HG03097 (cell line): ENCODE data around the gene SFPQ.

ENCODE experiments used
- ATAC-seq: cut with Tn5 transposase; IDR thresholded peaks from one replicate; pipeline ENCODE4 v1.9.1; 2021; ENCODE audit not compliant: unreplicated experiment, low FRiP score

The SFPQ gene

DNA sequence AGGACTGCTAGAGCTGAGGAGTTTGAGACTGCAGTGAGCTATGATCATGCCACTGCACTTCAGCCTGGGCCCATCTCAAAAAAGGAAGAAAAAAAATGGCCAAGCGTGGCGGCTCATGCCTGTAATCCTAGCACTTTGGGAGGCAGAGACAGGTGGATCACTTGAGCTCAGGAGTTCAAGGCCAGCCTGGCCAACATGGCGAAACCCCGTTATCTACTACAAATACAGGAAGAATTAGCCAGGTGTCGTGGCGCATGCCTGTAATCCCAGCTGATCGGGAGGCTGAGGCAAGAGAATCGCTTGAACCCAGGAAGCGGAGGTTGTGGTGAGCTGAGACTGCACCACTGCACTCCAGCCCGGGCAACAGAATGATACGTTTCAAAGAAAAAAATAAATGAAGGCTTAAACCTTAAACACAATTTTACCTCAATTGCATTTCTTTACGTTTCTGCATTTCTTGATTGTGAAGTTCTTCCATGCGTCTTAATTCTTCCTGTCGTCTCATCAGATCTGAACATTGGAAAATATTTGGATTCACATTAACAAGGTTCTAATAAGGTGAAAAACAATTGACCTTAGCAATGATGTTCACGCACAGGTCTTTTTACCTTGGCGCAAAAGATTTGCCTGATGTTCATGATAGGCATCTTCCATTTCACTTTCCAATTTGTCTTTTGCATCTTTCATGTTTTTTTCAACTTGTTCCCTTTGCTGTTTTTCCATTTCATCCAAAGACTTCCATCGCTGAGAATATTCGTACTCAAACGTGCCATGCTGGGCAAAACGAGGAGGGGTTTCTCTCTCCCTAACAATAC is 4.2 kb downstream of the SFPQ start:
- ATAC-seq, result no peak

- ATAC-seq, result no peak
Observed at GRCh38 chr1:35187816-35188342, 5.1 kb downstream of the SFPQ start.

GRCh38 chr1:35186239-35186638 is 6.7 kb downstream of the SFPQ start:
- ATAC-seq, result no peak

DNA sequence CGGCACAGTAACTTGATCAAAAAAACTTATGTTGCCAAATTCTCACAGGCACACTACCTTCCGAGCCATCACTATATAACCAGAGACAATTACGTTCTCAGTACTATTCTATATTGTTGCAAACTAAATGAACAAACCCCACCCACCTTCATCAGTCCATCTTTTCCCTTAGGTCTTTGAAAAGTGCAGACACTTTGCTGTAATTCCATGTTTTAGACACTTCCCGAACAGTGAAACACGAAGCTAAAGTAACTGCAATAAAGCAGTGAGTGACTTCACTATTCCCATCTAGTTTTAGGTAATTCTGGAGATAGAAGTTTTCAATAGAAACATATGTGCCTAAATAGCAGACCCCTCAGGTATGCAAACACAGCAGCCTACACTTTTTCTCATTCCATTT is 7.7 kb downstream of the SFPQ start:
- no peak for ATAC-seq

- ATAC-seq, result no peak
Observed at GRCh38 chr1:35184495-35185199, 8.3 kb downstream of the SFPQ start.

DNA sequence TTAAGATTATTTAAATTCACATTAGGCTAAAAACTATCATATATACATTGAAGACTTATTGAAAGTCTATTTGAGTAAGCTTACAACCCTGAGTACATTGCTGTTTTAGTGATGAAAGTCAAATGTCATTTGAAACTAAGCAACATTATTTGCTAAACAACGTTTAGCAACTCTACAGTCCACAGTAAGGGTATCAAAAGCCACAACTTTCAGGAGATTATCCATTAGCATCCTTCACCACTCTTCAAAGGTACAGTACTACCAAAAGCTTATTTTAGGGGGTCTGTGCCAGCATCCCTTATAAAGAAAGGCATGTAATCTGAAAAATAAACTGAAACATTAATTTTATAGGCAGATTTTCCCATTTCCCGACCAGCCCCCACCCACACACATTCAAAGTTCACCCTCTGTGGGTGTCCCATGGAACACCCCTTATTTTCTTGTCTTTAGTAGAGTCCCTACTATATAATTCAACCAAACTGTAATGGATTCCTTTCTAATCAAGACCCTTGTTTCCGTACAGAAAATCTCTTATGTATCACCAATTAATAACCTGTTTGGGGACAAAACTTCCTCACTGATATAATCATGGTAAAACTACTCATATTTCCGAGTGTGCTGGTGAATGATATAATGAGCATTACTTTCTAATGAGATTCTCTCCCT is 11.0 kb downstream of the SFPQ start:
- no peak for ATAC-seq

DNA sequence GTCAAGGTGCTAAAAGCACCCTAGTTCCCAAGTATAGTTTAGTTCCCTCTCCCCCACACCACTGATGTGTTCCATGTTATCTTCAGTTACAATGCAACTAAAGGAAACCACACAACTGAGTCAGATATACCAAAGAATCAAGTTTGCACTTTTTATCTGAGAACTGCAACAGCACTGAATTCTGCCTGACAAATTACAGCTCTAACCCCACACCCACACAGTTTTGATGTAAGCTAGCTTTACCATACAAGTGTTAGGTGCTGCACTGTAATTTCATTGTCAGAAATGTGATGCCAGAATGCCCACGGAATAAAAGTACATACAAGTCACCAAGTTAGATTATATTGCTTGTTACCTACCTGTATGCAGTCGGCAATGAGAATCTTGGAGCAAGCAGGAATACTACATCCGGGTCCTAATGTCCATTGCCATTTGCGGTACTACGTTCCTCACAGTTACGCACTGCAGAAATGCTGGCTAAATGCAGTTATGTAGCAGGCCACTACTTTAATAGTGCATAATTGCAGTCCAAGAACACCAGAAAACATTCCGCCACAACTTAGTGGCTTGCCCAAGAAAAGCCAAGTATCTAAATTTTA is 12.1 kb downstream of the SFPQ start:
- no peak for ATAC-seq

GRCh38 chr1:35179908-35180307 is 13.0 kb downstream of the SFPQ start:
- ATAC-seq, result no peak

- ATAC-seq, result no peak
Observed at GRCh38 chr1:35178874-35179380, 14.0 kb downstream of the SFPQ start.

GRCh38 chr1:35178295-35178695 is 14.7 kb downstream of the SFPQ start:
- ATAC-seq, result no peak

DNA sequence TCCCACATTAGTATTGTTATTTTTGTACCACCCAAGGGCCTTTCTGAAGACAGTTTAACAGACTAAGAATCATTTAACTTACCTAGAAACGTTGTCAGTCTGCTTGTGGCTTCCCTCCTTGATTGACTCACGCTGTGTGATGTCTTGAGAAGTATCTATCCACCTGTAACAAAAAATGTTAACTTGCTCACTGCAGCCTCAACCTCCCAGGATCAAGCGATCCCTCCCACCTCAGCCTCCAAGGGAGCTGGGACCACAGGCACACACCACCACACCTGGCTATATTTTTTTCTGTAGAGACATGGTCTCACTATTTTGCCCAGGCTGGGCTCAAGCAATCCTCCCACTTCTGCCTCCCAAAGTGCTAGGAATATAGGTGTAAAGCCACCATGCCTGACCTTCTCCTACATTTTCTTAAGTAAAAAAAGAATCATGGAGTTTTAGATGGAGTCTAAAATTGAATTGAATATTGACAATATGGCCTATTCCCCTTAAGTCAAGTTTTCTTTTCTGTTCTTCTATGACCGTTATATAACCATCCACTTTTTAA is 15.6 kb downstream of the SFPQ start:
- ATAC-seq, result no peak

- no peak for ATAC-seq
Observed at GRCh38 chr1:35175602-35176001, 17.3 kb downstream of the SFPQ start.

- no peak for ATAC-seq
Observed at GRCh38 chr1:35175098-35175576, 17.8 kb downstream of the SFPQ start.

- no peak for ATAC-seq
Observed at GRCh38 chr1:35173909-35174540, 18.9 kb downstream of the SFPQ start.

- ATAC-seq, result no peak
Observed at GRCh38 chr1:35173491-35173890, 19.5 kb downstream of the SFPQ start.

GRCh38 chr1:35172022-35172421 is 20.9 kb downstream of the SFPQ start:
- no peak for ATAC-seq

GRCh38 chr1:35171579-35171978 is 21.4 kb downstream of the SFPQ start:
- ATAC-seq, result no peak

- no peak for ATAC-seq
Observed at GRCh38 chr1:35164893-35165292, 28.1 kb downstream of the SFPQ start.

DNA sequence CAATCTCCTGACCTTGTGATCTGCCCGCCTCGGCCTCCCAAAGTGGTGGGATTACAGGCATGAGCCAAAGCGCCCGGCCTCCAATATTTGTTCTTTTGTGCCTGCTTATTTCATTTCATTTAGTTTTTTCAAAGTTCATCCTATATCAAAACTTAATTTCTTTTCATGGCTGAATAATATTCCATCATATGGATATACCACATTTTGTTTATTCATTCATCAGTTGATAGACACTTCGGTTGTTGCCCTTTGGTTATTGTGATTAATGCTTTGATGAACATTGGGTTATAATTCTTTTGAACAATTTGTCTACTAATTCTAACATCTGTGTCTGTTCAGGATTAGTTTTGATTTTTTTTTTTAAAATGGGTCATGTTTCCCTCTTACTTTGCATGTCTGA is 41.7 kb downstream of the SFPQ start:
- no peak for ATAC-seq
